HG03432 (cell line): Measurements from ENCODE around the gene LRFN2.

Source experiments
- ATAC-seq: cut with Tn5 transposase; IDR thresholded peaks from one replicate; pipeline ENCODE4 v1.9.1; 2021; ENCODE audit warnings: mild to moderate bottlenecking, moderate library complexity; ENCODE audit not compliant: unreplicated experiment

The LRFN2 gene

DNA sequence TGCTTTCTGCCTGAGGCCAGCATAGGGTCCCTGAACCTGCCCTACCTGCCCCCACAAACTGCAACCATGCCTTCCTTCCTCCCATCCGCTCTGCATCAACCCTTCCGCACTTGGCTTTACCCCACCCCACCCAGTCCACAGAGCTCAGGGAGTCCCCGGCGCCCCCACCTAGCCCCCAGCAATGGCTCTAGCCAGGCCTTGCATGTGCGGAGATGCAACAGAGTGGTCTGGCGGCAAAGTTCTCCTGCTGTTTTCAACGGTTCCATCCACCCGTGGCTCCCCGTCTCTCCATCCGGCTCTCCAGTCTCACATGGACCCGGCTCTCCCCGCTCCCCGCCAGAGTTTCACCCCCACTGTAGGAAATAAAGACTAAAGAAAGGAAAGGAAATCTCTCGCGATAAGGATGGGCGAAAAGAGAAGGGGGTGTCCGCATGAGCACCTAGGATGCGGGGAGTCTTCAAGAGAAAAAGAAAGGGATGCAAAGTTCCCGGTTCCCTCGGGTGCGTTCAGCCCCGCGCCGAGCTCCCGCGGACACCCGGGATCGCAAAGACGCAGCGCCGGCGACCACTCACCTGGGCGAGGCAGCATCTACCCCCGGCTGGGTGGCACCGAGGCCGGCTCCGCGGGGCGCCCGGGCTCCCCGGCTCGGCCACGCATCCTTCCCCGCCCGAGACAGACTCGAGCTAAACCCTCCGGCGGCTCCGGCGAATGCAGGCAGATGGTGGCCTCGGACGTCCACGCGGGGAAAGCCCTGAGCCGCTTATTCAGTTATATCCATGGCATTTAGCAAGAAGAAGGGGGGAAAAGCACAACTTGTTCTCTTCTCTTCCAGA, 579 bp downstream of the LRFN2 start:
- no peak for ATAC-seq

DNA sequence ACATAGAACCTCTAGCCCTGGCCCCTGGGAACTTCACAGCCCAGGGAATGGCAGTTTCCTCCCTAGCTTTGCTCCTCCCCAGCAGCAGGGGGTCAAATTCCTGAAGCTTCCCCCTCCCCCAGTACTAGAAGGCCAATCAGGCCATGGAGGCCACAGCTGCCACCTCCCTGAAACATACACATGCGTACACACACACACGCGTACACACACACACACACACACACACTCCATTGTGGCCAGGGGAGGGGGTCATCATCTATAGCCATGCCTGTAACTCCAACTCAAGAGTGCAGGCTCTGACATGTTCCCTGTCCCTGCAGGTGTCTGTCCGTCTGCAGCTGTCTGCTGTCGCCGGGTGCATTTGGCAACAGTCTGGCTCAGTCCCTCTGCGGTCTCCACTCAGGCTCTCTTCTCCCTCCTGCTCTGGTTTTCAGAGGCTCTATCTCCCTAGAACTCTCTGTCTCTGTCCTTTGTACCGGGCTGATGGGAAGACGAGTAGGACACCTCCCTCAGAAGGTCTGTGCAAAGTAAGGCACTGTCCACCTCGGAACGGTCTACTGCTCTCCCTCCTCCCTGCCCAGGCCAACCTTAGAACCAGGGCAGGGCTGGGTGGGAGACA, 1.4 kb downstream of the LRFN2 start:
- no peak for ATAC-seq

DNA sequence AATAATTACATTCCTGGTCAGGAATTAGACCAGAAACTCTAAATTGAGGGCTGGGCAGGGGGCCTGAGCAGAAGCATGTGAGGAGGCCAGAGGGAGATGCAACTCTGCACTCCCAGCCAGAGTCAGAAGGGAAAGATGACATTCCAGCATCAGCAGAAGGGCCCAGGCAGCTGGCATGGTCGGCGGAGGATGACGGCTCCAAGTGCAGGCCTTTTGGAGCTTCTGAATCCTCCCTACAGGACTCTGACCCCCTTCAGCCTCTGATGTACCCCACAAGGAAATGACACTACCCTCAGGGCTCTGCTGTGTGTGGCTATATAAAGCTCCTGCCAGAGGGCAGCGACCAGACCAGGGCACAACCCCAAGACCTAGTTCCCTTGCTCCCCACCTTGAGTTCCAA, 1.9 kb downstream of the LRFN2 start:
- no peak for ATAC-seq

DNA sequence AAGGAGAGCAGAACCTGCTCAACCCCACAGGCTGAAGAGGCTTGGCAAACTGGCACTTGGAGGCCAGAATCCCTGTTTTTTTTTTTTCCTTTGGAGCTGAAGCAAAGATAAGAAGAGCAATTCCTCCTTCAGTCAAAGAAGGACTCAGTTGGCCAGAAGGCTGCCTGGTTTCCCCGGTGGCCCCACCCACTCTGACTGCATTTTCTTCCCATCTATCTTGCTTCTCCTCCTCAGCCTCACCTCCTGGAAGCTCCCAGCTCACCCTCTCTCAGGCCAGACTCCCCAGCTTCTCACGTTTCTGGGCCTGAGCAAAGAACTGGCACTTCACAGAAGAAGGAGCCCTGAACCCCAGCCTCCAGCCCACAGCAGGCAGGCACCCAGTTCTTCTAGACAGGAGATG, 2.4 kb downstream of the LRFN2 start:
- no peak for ATAC-seq

DNA sequence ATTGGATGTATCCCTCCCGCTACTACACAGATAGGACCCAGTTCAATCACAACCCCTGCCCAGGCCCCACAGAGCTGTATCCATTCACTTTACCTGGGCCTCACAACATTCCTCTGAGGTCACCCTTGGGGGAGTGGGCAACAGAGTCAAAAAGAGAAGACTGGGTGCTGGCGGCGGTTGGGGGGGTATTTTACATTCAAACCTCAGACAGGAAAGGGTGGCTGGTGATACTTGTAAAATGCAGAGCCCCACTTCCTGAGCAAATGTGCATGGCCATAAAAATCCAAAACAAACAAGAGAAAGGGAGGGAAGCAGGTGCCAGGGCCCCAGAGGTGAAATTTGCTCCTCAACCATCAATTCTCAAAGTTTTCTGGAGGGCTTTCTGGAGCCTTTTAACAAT, 3.5 kb downstream of the LRFN2 start:
- ATAC-seq, result no peak

DNA sequence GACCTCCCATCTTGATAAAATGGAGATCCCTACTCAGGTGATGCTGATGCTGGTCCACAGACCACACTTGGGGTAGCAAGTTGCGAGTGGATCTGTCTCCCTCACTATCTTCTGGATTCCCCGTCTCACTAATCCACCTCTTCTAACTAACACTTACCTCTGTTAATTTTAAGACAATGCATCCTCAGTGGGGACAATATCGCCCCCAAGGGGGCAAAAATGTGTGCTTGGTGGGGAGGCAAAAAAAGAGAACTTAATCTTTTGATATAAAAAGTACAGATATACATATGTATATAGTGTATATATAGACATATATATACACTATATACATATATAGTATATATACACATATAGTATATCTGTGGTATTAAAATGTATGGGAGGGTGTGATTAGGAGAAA, 4.3 kb downstream of the LRFN2 start:
- no peak for ATAC-seq

DNA sequence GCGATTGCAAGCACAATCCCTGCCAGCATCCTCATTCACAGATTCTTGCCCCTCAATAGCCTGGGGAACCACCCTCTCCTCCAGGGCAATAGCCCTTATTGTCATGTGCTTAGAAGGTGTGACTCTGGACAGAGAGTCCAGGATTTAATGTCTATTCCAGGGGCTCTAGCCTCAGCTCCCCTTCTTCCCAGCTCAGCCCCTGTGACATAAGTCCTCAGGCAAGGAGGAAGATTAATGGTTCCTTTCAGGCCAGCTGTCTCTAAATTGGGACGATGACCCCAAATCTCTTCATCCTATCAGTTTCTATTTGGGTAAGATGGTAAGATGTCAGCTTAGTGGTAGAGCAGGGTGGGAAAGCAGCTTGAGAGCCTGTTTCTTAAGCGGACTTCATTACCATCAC, 8.1 kb downstream of the LRFN2 start:
- ATAC-seq, result no peak

DNA sequence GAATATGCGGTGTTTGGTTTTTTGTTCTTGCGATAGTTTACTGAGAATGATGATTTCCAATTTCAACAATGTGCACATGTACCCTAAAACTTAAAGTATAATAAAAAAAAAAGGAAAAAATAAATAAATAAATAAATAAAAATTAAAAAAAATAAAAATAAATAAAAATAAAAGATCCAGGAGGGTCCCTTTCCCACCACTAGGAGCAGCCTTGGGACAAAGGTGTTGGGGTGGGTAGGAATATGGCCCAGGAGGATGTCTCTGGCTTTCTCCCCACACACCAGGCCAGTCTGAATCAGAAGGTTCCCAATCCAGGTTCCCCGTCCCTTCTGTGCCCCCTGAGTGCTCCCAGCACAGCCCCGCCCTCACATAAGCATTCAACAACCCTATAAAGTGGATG, 9.5 kb downstream of the LRFN2 start:
- ATAC-seq, result no peak

DNA sequence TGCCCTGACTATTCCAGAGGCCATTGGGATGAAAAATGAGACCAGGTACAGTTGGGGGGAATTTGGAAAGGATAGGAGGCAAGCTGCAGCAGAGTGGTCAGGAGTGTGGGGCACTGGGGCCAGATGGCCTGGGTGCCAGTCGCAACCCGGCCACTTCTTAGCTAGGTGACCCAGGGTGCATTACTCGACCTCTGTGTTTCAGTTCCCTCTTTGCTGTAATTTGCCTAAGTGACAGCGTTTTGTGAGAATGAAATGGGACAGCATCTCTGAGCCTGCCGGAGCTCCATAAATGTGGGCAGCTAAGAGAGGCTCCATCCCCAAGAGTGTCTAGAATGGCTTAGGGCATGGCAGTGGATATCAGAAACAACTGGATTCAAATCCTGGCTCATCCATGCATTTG, 13.9 kb downstream of the LRFN2 start:
- ATAC-seq, result no peak

DNA sequence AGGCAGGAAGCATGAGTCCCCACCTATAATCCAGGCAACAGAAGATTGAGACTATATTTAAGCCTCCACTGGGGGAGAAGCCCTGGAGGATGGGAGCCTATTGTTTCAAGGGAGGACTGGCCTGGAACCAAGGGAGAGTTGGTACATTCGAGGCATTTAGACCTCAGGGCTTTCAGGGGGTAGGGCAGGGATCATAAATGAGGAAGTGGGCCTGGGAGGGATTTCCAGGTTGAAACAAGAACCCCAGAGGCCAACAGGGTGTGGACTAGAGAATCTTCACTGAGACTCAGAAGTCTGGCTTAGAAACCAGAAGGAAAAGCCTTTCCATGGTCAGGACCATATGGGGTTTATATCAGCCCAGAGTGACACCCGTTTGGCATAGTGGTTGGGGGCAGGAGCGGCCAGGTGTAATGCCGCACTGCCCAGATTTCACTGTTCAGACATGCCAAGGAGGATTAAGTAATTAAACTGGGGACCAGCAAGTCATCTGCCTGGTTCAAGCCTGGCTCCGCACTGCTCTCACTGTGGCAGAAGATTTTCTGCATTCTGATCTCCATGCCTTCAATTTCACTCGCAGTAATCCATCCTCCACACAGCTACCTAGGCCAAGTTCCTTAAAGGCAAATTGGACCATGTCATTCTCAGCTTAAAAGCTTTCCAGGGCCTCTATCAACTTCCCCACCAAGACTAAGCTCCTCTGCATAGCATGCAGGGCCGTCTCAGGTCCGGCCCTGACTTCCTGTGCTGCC, 17.8 kb downstream of the LRFN2 start:
- ATAC-seq, result no peak

DNA sequence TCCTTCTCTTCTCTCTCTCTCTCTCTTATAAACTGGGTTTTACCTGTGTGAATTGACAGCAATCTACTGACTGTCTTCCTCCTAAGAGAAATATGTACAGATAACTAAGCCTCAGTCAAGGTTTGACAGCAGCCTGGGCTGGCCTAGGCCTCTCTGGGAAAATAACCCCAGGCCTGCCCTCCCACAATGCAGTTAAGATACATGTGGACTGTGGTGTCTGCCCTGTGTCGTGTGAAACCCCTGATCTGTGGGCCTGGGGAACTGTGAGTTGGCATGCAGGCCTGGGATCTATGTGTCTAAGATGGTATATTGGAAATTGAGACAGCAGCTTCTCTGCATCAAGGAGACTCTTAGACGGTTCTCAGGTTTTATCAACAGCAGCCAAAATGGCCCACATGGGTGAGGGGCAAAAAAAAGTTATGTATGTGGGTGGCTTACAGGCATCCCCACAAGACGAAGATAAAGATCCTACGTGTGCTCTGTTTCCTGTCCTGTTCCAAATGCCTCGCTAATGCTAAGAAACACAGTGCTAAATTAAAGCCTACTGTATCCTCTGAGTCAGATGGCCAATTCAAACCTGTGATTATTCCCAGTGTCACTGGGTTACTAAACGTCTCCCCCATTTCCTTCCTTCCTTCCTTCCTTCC, 19.0 kb downstream of the LRFN2 start:
- no peak for ATAC-seq

DNA sequence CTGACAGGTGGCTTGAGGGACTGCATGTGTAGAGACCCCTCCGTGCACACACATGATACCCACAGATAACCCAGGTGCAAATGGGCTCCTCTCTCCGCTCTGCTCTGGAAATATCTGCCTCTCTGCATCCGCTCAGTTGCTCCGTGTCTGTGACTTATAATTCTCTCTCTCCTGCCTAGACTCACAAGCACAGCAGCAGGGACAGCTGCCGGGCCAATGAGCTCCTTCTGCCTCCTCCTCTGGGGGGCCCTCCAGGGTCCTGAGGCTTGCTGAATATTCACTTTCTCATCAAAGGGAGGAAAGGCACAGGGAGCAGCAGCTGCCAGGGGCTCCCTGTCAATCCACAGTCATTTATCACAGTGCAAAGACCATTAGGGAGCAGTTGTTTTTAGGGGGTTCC, 24.1 kb downstream of the LRFN2 start:
- ATAC-seq, result no peak

DNA sequence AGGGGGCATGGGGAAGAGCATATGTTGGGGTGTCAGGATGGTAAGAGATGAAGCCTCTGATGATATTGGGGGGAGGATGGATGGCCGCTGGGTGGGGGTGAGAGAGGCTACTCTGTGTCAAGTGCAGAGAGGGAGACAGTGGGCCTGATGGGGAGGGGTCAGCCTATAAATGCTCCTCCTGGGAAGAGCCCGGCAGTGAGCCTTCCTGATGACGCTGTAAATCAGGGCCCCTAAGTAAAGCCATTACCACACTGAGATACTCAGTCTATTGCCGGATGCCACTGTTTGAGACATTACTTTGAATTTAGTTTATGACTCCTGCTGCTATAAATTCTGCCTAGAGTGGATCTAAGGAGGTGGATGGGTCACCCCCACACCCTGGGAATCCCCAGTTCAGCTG, 28.1 kb downstream of the LRFN2 start:
- no peak for ATAC-seq

DNA sequence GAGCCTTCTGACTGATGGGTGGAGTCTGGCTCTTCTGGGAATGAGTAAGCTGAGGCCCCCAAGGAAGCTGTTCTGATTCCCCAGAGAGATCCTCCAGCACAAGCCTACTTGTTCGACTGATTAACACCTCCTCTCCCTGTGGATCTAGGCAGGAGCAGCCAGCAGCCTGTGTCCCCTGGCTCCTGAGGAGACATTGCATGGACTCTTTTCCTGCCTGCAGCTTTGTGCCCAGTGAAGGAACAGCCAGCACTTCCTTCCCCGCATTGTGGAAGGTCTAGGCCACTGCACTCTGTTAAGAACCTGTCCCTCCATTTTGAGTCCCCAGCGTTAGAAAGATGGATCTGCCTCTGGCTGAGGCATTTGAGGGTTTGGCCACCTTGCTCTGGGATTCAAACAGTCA, 29.1 kb downstream of the LRFN2 start:
- no peak for ATAC-seq

DNA sequence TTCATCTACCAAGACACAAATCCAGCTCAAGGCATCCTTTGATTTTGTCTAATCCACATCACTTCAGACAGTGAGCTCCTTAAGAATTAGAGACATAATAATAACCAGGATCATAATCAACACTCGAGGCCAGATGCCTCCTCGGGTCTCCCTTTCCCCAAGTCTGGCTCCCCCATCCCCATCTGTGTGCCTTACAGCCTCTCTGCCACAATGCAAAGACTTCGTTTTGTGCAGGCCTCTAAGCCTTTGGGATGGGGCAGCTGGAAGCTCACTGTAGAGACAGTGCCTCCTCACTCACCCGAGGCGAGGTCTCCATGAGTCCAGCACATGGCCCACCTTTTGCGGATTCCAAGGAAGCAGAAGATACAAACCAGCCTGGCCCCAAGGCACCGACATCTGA, 30.3 kb downstream of the LRFN2 start:
- no peak for ATAC-seq

DNA sequence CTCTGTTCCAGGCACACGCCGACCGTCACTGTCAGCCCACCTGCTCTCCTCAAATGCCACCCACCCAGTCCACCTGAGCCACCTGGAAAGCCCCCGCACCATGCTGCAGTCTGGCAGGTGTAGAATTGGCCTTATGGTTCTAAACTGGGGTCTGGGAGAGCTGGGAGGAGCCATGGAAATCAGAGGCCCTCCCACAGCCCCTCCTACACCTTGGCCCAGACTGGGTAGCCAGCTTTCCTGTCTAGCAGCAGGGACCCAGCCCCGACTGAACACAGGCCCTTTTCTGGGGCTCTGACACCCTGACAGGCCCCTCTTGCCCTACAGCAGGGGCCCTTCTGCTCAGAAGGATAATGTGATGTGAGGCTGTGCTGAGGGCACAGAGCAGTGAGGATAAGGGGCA, 31.1 kb downstream of the LRFN2 start:
- no peak for ATAC-seq

DNA sequence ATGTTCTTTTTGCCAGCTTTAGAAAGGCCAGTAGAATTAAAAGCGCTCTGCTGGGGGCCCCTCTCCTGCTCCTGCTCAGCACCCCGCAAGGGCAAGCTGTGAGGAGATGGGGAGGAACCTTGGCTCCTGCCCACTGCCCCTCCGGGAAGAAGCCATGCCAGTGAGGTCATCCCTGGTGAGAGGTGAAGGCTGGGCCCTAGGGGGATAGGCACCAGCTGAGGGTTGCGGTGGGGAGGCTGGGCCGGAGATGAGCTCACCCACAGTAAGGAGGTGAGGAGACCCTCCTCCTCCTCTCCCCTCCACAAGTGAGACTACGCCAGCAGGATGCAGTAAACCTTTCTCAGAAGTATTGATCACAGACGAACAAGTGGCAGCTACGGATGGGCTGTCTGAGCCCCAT, 32.1 kb downstream of the LRFN2 start:
- ATAC-seq, result no peak

DNA sequence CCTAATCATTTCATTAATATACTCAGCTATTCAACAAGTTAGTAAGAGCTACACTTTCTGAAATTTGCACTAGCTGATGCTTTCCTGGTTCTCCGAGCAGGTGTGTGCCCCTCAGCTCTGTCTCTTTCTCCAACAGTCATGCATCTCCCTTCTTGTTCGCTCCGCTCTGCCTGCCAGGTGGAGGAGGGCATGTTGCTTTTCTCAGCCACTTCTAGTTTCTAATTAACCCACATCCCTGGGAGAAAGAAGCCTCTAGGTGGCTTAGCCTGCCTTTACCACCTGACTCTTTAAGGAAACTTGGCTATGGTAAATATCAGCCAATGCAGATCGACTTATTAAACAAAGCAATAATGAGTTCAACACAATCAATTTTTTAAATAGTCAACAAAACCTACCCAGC, 34.2 kb downstream of the LRFN2 start:
- no peak for ATAC-seq

DNA sequence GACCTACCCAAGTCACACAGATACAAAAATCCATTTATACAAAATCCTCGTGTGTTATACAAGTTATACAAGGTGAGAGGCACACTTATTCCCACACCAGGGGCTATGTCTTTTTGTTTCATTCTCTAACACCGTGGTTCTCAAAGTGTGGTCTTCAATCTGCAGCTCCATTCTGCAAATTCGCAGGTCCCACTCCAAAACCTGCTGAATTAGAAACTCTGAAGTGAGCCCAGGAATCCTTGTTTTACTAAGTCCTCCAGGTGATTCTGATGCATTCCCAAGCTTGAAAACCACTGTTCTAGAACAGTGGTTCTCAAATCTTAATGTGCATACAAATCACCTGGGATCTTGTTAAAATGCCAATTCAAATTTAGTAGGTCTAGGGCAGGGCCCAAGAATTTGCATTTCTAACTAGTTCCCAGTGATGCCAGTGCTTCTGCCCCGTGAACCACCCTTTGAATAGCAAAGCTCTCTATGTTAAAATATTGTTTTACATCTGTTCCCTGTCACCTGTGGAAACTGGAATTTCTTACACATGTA, 35.1 kb downstream of the LRFN2 start:
- no peak for ATAC-seq

DNA sequence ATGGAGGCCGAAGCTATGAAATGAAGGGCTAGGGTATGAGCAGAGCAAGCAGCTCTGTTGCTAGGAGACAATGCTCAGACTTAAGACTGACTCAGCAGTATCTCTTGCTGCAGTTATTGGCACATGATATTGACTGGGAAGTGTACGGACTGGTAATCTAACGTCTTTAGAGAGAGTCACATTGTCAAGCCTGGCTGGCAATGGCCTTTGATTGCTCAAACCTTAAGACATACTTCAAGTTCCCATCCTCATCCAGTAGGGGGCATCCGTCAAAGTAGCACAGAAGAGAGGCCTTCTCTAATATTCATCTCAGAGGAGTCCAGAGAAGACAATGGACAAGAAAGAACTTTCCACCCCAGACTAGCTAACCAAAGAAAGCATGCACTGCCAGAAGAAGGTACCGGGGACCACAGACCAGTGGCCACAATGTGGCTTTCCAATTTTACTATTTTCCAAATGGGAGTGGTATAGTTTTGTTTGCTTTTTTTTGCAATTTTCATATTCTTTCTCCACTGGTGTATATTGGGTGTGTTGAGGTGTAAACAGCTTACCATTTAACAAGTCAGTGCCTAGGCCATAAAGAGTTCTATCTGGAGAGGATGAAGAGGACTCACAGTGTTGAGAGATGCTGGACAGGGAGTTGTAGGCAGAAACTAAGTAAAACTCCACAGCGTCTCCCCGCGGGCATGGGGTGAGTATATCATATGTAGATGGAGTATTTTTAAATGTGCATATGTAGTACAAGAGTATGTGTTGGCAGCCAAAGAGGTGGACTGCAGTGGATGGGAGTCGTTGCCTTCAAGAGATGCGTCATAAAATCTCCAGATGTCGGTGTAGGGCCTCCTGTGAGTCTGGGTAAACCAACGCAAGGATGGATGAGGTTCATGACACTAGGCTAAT, 36.7 kb downstream of the LRFN2 start:
- no peak for ATAC-seq
